ENCODE results near the gene SV2B.

The SV2B gene

DNA sequence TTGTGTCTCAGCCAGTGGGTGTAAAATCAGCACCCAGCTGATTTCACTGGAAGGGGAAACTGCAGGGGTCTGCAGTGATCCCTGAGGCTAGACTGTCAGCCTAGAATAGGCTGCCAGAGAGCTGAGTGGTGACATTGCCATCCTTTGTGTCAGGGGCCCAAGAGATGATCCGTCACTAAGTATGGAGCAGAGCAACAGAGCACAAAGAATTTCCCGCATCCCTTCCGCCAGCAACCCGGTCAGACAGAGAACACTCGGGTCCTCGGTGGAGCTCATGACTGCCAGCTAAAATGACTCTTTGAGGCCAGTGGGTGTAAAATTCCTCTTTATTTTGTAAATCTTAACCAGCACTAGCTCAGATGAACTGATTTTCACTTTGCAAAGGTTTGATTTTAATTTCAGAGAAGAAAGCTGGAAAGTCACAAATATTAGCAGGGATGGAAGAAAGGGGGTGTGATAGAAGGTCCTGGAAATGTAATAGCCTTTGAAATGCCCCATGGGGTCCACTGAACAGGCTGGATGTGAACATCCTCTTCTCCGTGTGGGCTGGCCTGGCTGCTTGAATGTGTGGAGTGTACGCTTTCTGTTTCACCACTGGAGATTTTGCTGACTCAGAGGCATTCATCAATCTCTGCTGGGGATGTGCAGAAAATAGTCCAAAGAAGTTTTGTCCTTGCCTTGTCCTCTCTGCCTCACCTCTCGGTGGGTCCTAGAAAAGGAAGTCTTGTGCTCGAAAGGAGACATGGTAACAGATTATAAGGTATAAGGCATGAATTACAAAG lies 138.8 kb downstream of the SV2B start:
- no peak for DNase-seq

DNA sequence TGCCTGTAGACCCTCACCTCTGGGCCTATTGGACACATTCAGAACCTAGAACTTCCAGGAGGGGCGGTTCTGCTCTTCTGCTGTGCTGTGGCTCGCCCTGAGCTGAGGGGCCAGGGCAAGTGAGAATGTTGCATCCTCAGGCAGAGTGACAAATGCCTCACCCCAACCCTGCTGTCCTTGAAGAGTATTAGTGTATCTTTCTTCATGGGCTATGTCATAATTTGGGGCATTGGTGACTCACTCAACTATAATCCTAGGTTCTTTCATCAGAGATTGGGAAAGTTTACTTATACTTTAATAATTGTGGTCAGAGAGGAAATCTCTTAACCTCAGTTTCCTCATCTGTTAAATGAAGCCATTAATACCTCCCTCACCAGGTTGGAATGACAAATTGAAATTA lies 143.8 kb downstream of the SV2B start:
- no peak for DNase-seq

DNA sequence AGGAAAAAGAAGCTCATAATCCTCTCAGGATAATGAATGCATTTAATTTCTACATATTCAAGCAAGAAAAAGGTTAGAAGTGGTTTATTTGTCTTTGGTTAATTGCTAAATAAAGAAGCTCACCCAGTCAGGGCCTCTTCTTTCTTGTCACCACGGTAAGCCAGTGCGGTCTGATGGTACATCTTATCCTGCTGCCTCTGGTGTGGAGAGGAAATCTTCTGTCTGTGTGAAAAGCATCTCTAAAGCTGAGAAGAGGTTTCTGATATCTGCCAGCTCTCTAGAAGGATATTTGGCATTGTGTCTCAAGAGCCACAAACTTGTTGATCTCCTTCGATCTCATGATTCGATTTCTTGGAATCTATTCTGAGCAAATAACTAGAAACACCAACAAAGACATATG lies 144.9 kb downstream of the SV2B start:
- DNase-seq, result no peak

DNA sequence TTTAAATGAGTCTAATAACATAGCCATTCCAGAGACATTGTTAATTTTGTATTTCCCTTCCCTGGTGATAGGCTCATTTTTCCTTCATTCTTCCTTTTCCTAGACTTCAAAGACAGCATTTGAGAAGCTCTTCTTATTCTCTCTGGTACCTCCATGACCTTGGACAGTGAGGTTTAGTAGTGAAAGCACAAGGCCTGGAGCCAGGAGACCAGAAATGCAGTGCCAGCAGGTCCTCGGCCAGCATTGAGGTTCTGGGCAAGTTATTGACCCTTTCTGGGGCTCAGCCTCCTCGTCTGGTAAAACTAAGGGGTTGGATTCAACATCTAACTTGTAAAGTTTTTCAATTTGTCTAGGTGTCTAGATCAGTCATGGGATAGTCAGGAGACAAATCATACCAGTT lies 146.9 kb downstream of the SV2B start:
- DNase-seq, result no peak

DNA sequence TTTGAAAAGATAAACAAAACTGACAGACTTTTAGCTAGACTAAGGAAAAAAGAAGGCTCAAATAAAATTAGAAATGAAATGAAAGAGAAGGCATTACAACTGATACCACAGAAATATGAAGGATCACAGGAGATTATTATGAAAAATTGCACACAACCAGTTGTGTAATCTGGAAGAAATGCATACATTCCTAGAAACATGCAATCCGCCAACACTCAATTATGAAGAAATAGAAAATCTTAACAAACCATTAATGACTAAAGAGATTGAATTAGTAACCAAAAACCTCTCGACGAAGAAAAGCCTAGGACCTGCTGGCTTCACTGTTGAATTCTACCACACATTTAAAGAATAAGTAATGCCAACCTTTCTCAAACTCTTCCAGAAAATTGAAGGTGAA lies 149.5 kb downstream of the SV2B start:
- DNase-seq, result no peak

DNA sequence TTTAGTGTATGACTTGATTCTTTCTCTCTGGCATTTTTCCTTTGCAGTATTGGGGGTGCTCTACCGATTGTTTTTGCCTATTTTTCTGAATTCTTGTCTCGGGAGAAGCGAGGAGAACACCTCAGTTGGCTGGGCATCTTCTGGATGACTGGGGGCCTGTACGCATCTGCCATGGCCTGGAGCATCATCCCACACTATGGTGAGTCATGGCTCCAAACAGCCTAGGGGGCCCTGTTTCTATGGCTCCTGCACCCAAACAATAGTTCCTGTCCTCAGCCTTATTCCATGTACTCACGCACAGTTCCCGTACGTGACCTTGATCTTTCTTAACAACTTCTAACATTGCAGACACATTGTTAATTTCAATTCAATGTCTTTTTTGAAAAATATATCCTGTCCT lies 152.3 kb downstream of the SV2B start:
- DNase-seq, result no peak

DNA sequence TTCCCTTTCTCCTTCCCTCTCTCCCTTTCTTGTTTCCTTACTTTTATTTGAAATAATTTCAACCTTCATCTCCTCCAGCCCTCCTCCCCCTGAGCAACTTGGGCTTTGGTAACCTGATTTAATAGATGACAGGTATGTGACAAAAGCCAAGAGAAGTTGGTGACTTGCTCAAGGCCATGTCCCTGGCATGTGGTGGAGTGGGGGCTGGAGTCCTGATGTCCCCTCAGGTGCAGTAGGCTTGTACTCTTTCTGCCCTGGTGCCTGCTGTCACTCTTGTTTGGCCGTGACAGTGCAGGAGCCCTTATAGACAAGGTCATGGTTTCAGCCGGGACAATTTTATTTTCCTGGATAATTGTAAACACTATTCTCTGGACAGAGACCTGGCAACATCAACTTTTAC lies 152.7 kb downstream of the SV2B start:
- no peak for DNase-seq

DNA sequence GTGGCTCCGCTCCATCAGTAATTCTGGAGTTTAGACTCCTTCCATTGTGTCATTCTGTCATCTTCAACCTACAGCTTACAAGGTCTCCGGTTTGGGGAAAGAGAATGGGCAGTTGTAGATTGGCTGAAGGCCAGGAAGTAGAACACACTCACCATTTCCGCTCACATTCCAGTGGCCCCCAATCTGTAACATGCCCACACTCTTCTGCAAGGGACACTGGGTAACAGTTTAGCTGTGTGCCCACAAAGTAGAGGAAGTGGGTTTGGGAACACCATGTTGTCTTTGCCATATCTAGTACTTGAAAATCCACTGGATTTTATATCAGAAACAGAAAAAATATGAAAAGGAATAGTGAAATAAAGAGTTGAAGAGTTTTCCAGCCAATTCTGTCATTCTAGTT lies 153.5 kb downstream of the SV2B start:
- no peak for DNase-seq

DNA sequence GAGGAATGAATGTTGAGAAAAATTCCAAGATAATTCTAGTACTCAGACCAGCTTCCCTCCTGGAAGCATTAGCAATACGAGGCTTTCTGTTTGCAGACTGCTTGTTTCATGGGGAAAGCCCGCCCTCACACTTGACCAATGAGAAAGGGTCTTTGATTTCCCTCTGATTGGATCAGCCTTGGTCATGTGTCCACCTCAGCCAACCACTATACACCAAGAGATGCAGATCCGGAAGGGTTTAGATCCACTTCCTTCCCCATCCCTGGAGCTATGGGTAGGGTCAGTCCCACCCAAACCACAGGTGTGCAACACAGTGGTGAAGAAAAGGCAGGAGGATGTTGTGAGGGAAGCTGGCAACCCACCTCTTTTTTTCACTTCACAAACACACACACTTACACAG lies 154.7 kb downstream of the SV2B start:
- DNase-seq, result no peak

DNA sequence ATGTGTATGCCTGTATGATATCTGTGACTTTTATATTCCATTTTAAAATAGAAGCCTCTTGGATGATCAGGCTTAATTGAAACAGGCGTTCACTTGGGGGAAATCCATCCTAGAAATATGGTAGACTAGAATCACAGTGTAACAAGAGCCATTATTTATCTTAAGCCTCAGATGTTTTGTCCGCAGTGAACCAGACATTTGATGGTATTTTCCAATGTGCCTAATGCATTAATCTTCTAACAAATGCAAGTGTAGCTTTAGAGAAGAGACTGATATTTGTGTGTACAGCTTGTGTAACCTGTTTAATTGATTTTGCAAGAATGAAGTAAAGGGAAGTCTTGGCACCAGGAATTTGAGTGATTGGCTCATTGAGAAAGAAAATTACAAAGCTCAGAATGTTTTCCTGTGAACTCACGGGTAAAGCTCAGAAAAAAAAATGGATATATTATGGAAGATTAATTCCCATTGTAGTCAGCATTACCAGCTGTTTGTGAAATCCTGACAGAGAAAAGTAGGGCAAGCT lies 155.7 kb downstream of the SV2B start:
- DNase-seq, result no peak

DNA sequence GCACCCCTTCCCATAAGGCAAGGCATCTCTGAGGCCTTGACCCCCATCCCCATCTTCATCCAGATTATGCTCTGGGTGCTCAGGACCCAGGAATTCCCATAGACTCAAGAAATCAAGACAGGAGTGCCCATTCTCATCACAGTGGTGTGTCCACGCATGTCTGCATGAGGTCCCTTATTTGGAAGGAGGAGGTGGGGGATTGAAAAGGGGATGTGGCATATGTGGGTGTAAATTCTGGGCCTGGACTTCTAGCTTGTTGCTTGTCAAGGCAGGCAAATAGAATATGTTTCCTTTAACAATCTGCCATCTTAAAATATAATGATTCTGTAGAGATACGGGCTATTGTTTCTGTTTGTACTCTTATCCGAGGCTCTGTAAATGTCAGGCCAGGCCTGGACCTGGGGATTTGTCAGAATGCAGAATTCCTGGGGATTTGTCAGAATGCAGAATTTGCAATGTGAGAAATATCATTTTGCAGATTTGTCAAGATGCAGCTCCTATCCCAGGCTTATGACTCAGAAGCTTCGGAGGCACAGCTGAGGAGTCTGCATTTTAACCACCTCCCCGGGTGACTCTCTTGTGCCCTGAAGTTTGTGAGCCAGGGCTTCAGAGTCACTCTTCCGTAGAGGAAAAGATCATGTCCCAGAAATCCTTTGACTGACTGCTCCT lies 157.8 kb downstream of the SV2B start:
- DNase-seq, result no peak

DNA sequence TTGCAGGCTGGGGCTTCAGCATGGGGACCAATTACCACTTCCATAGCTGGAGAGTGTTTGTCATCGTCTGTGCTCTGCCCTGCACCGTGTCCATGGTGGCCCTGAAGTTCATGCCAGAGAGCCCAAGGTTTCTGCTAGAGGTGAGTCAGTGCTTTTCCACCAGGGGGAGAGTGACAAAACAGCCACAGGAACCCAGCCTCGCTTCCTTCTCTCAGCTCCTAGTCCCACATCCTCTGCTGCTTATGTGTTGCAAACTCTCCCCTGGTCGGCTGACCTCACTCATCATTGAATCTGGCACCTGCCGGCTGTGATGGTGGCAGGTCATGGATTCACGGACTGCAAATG lies 158.3 kb downstream of the SV2B start:
- DNase-seq, result no peak

DNA sequence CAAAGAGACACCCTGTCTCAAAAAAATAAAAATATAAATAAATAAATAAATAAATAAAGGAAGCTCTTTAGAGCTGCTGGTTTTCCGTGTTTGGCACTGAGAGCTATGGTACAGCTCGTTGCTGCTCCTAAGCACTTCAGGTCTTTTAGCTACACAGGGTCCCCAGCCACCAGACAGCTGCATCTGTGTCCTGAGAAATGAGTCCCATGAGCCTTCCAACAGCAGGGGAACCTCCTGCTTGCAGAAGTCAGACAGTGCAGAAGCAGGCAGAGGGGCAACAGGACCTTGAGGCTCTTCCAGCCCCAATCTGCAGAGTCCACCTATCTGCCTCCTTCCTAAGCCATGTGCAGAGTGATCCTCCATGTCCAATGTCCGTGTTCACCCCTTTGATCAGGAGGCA lies 159.0 kb downstream of the SV2B start:
- no peak for DNase-seq

DNA sequence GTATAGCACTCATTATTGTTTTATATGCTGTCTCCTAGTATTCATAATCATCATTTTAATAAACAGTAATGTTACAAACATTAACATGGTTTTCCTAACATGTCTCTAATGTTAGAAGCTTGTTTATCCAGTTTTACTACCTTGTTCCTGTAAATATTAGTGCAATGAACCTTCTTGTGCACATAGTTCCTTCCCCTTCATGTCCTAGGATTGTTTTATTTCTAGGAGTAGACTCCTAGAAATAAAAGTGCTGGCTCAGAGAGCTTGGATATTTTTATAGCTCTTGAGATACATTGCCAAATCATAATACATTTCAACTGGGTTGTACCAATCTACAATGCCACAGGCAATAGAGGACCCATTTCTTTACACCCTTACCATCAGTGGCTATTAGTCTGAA lies 161.3 kb downstream of the SV2B start:
- DNase-seq, result no peak

DNA sequence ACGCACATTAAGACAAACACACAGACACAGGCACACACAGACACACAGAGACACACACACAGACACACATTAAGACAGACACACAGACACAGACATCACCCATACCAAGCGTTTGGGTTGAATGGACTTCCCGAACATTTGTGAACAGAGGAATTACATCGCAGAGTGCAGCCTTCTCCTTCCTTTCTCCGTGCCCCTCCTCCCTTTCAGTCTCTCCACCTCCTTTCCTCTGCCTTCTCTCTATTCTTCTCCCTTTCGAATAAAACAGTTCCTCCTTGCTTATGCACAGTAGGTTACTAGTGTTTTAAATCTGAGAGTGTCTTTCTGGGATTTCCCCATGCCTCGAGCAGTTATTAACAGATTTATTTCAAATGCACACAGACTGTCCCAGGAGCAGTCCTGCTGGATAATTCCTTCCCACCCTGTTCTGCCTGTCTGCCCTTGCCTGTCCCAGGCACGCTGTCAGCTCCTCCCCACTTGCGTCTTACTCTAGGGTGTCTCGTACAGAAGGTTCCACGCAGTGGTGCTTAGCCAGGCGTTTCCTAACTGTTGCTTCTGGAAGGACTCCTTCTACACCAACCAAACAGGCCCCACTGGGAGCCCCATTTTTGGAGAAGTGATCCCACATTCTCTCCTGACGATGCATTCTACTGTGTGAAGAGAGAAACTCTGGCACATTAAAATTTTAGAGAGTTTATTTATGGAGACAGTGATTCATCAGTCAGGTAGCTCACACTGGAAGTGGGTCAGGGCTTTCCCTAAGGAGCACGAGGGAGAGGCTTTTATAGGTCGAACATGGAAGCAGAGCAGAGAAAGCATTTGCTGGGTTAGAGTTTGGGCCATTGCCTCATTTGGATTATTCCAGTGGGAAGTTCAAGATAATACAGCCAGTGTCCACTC lies 163.8 kb downstream of the SV2B start:
- no peak for DNase-seq

DNA sequence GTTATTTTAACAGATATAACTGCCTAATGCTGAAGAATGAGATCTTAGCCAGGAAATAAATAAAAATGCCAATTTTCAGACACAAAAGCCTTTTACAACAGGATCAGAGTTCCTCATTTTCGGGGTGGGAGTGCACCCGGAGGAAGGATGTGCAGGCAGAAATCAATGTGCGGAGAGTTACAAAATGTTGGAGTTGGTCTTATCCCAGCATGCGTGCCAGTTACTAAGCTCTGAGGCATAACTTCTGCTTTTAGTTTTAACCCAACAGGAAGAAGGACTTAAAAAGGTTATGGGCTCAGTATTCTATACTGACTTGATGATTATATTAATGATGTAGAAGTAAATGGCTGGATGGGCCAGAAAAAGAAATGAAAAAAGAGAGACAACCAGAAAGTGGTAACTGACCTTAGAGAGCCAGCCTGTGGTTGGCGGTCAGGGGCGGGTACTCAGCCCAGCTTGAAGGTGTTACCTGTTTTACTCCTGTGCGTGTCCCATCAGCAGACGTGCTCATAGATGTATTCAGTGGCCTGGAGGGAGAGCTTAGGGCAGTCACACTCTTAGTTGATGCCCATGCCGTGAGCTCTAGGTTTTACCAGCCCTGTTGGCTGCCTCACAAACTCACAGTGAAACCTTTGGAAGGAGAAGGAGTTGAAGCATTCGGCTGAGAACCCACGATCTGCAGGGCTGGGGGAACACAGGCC lies 164.7 kb downstream of the SV2B start:
- DNase-seq, result no peak

DNA sequence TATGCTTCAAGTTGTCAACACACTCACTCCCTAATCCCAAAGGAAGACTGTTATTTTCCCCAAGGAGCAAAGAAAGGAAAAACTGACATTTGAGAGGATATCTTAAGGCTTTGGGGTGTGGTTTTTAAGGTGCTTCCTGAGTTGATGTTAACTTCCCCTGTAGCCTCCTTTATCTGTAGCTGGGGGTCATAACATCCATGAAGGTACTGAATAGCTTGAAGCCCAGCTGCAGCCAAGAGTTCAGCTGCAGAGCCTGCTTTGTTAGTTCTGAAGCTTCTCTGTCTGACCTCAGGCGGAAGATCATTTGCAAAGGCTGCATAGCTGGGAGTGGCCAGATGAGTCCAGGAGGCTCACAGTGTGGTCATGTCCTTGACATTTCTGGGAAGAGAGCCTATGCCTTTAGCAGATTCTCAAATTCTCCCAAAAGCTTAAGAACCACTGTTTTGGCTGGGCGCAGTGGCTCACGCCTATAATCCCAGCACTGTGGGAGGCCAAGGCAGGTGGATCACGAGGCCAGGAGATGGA lies 165.4 kb downstream of the SV2B start:
- no peak for DNase-seq

DNA sequence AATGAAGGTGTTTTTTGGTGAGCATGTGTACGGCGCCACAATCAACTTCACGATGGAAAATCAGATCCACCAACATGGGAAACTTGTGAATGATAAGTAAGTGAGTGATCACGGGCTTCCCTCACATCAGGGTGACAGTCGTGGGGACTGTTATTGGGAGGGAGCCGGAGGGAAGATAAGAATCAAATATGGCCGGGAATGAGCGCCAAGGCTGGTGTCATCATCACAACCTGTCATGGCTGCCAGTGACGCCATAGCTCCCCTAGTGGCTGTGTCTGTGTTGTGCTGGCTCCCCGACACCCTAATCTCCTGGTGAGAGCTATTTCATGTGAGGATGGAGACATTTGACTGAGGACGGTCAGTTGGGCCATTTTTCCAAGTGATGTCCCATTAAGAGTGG lies 168.5 kb downstream of the SV2B start:
- no peak for DNase-seq

DNA sequence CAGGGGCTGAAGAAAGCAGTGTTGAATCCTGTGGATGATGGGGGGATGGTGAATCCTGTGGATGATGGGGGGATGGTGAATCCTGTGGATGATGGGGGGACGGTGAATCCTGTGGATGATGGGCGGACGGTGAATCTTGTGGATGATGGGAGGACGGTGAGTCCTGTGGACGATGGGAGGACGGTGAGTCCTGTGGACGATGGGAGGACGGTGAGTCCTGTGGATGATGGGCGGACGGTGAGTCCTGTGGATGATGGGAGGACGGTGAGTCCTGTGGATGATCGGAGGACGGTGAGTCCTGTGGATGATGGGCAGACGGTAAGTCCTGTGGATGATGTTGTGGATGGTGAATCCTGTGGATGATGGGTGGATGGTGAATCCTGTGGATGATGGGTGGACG lies 170.7 kb downstream of the SV2B start:
- no peak for DNase-seq

DNA sequence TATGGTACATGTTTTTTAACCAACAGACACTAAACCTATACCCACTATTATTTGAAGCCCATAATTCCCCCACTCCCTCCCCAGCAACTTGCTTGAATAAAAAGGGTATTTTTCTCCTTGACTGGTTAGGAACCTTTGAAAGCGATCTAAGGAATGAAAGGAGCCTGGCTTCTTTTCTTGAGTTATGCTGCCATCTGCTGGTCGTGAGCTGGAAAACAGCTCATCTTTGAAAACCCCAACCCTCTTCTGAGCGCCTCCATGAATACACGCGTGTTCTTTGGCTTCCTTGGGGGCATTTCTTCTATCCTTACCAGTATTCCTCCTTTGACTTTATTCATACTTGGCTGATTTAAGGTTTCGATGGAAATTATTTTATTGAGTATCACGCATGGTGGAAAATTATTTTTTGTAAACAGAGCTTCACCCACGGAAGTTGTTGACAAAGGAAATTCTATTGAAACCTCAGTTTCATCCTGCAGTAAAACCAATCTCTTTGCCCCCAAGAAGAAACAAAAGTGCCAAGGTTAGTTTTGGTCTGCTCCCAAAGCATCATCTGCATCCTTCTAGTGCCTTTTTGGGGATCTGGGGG lies 171.6 kb downstream of the SV2B start:
- DNase-seq, result peak; percentile 46

DNA sequence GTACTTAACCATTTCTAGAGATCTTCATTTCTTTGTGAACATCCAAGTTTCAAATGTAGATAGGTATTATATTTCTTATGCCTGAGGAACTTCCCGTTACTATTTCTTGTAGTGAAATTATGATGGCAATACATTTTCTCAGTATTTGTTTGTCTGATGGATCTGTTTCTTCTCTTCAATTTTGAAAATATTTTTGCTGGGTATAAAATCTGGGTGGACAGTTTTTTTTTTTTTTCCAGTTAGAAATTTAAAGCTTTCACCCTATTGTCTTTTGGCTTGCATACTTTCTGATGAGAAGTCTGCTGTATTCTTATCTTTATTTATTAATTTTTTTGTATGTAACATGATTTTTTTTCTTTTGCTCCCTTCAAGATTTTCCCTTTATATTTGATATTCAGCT lies 175.8 kb downstream of the SV2B start:
- no peak for DNase-seq

DNA sequence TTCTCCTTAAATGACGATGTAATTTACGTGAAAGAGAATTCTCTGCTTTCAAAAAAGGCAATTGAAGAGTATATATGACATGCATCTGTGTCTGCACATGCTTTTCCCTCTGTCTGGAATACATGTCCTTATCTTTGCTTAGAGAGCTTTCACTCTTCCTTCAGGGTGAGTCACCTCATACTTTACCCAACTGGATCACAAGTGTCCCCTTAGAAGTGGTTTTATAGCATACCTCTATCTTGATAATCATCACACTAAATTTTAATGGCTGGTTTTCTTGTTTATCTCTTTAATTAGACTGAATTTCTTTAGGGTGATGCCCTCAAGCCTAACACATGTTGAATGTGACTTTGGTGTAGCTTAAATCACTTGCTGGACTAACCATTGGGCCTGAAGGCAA lies 178.9 kb downstream of the SV2B start:
- no peak for DNase-seq

Data from NCI-H1694 (cell line).